SU-DHL-6 (cell line): ENCODE measurements around the gene DYSF.

ENCODE experiments used
- H2AFZ ChIP-seq: fragments of 200-600 bp; sonication (generic); 2 replicates; pipeline ENCODE4 v1.6.1; 2014; ENCODE audit warnings: low read depth, mild to moderate bottlenecking, moderate library complexity, mixed read lengths, antibody characterized with exemption, low read length; ENCODE audit not compliant: severe bottlenecking
- H3F3A ChIP-seq: fragments of 200-600 bp; shearing (Covaris generic); 2 replicates; pipeline ENCODE4 v1.6.0; 2016; ENCODE audit warnings: antibody characterized with exemption, mild to moderate bottlenecking; ENCODE audit not compliant: insufficient read depth
- H3K27ac ChIP-seq: fragments of 200-600 bp; sonication (generic); 2 replicates; pipeline ENCODE4 v1.5.1; 2016; ENCODE audit warnings: low read depth, mild to moderate bottlenecking, low read length, moderate library complexity, mixed read lengths
- H3K27me3 ChIP-seq: fragments of 200-600 bp; sonication (generic), shearing (Covaris generic); 2 replicates; pipeline ENCODE4 v1.6.0; 2014; ENCODE audit warnings: mild to moderate bottlenecking, low read length
- H3K36me3 ChIP-seq: fragments of 200-600 bp; sonication (generic); 2 replicates; pipeline ENCODE4 v1.6.1; 2014; ENCODE audit warnings: mild to moderate bottlenecking, low read length, mixed read lengths
- H3K4me2 ChIP-seq: fragments of 300-600, 200-600 bp; shearing (Covaris generic), sonication (generic); 2 replicates; pipeline ENCODE4 v1.6.0; 2014; ENCODE audit warnings: low read length, low read depth, mild to moderate bottlenecking; ENCODE audit not compliant: poor library complexity, severe bottlenecking
- H3K4me3 ChIP-seq: fragments of 200-600 bp; sonication (generic); 2 replicates; pipeline ENCODE4 v1.5.1; 2014; ENCODE audit warnings: antibody characterized with exemption, low read length, mild to moderate bottlenecking, mixed read lengths; ENCODE audit not compliant: insufficient read depth, poor library complexity, severe bottlenecking
- H3K79me2 ChIP-seq: fragments of 200-600 bp; sonication (generic); 2 replicates; pipeline ENCODE4 v1.6.1; 2014; ENCODE audit warnings: mild to moderate bottlenecking, low read length, moderate library complexity; ENCODE audit not compliant: insufficient read depth
- H3K9ac ChIP-seq: fragments of 200-600 bp; sonication (generic); 2 replicates; pipeline ENCODE4 v1.7.0; 2014; ENCODE audit warnings: mild to moderate bottlenecking, low read length
- H3K9me2 ChIP-seq: fragments of 200-600 bp; sonication (generic); replicated peaks from 2 replicates; pipeline ENCODE4 v1.6.1; 2014; ENCODE audit warnings: low read length; ENCODE audit not compliant: insufficient read depth
- H3K9me3 ChIP-seq: fragments of 200-600 bp; sonication (generic); 2 replicates; pipeline ENCODE4 v1.6.1; 2014; ENCODE audit warnings: low read length, mixed read lengths; ENCODE audit not compliant: insufficient read depth
- H4K20me1 ChIP-seq: fragments of 200-600 bp; sonication (generic); 2 replicates; pipeline ENCODE4 v1.6.1; 2014; ENCODE audit warnings: low read depth, mild to moderate bottlenecking, antibody characterized with exemption, low read length, moderate library complexity, mixed read lengths
- CTCF ChIP-seq: fragments of 200-600 bp; sonication (generic); IDR thresholded peaks from one replicate; pipeline ENCODE4 v1.5.1; 2017; ENCODE audit warnings: antibody characterized with exemption, mild to moderate bottlenecking, low read length, moderate library complexity; ENCODE audit not compliant: insufficient read depth, poor library complexity, severe bottlenecking
- EZH2phosphoT487 ChIP-seq: fragments of 200-600 bp; sonication (generic), shearing (Covaris generic); conservative IDR thresholded peaks from 2 replicates; pipeline ENCODE4 v1.6.1; 2018; ENCODE audit warnings: mild to moderate bottlenecking, antibody characterized with exemption, low read length, moderate library complexity, mixed read lengths

Gene DYSF

GRCh38 chr2:71667256-71668182 lies 214.2 kb downstream of the DYSF start:
- Histone ChIP-seq H3K27me3 (no peaks in the 10 kb centered on the region), H3K9ac (no peak overlapping the region), H3K9me3 (no peaks in the 10 kb centered on the region), H3K9me2 (no peaks in the 10 kb centered on the region), H4K20me1 (no peaks in the 10 kb centered on the region), H3K4me2 (no peak overlapping the region), H3K79me2 (no peaks in the 10 kb centered on the region), H3K27ac (no peak overlapping the region), H3K36me3 (no peaks in the 10 kb centered on the region), H2AFZ (no peak overlapping the region), H3F3A (no peaks in the 10 kb centered on the region), H3K4me3 (no peak overlapping the region)
- TF ChIP-seq EZH2phosphoT487 (no peak), CTCF (no peak)

- no peak for TF ChIP-seq EZH2phosphoT487
- no peak overlapping the region for H2AFZ ChIP-seq
- no peaks in the 10 kb centered on the region for H4K20me1 ChIP-seq
- no peak overlapping the region for H3K4me3 ChIP-seq
- no peak overlapping the region for H3K9ac ChIP-seq
- no peaks in the 10 kb centered on the region for H3K36me3 ChIP-seq
- no peaks in the 10 kb centered on the region for H3K9me3 ChIP-seq
- H3K27ac ChIP-seq: no peak overlapping the region
- no peak overlapping the region for H3K4me2 ChIP-seq
- no peaks in the 10 kb centered on the region for H3K79me2 ChIP-seq
- H3K27me3 ChIP-seq: no peaks in the 10 kb centered on the region
- H3K9me2 ChIP-seq: no peaks in the 10 kb centered on the region
- H3F3A ChIP-seq: no peaks in the 10 kb centered on the region
These were observed 215.1 kb downstream of the DYSF start for GRCh38 chr2:71668326-71669057.

- Histone ChIP-seq H4K20me1 (no peaks in the 10 kb centered on the region), H2AFZ (no peak overlapping the region), H3K4me2 (no peak overlapping the region), H3K36me3 (no peaks in the 10 kb centered on the region), H3F3A (no peaks in the 10 kb centered on the region), H3K9ac (no peak overlapping the region), H3K4me3 (no peak overlapping the region), H3K9me3 (no peaks in the 10 kb centered on the region), H3K9me2 (no peaks in the 10 kb centered on the region), H3K27me3 (no peaks in the 10 kb centered on the region), H3K79me2 (no peaks in the 10 kb centered on the region), H3K27ac (no peak overlapping the region)
- TF ChIP-seq EZH2phosphoT487: no peak
- TF ChIP-seq CTCF: no peak
These were observed 215.7 kb downstream of the DYSF start for GRCh38 chr2:71669058-71669456.
